Activated naive CD4-positive, alpha-beta T cell treated with anti-CD3 and anti-CD28 coated beads, Interleukin-2, amount 10 ng/mL, durations not matched to agents 7 days and 5 days (primary cell): ENCODE results near the gene MASP1.
"Not testable (repeated sequence)": the region's sequence is repeated elsewhere in the genome, so short reads cannot be mapped to it uniquely, and the experiment has no call there.

Experiments used
- CTCF ChIA-PET: fragments of 350-600 bp; sonication (Branson Sonifier 250); formaldehyde crosslinking; loops from one replicate; lab custom pipeline; 2021; ENCODE audit warnings: antibody characterized with exemption; lab: Charles Lee
- DNase-seq: peaks from one replicate; pipeline ENCODE4 v3.0.0-alpha.2; 2020
- H3K27ac Mint-ChIP-seq: one replicate; pipeline ENCODE4 v1.8.0; 2021; ENCODE audit warnings: mild to moderate bottlenecking, moderate library complexity, mixed read lengths
- H3K27me3 Mint-ChIP-seq: one replicate; pipeline ENCODE4 v1.8.0; 2021; ENCODE audit warnings: mild to moderate bottlenecking, mixed read lengths
- H3K36me3 Mint-ChIP-seq: one replicate; pipeline ENCODE4 v1.8.0; 2021; ENCODE audit warnings: mixed read lengths
- H3K4me1 Mint-ChIP-seq: one replicate; pipeline ENCODE4 v1.8.0; 2021; ENCODE audit warnings: mixed read lengths
- H3K4me3 Mint-ChIP-seq: one replicate; pipeline ENCODE4 v1.8.0; 2021; ENCODE audit warnings: mild to moderate bottlenecking, moderate library complexity, mixed read lengths
- H3K9me3 Mint-ChIP-seq: one replicate; pipeline ENCODE4 v1.8.0; 2021; ENCODE audit warnings: mixed read lengths

Gene MASP1

DNA sequence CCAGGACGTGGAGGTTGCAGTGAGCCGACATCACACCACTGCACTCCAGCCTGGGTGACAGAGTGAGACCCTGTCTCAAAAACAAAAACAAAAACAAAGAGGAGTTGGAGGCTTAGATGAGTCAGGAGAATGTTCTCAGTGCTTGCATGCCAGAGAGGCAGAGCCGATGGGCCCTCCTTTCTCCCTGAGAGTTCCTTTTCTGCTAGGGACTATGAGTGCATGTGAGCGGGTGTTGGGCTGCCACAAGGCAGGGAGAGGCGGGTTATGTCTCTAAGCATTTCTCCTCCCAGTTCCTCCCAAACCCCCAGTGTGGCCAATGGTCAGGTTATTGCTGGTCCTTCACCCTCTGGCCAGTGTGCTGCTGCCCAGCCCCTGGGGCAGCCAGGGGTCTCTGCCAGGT, 49.1 kb downstream of the MASP1 start:
- CTCF ChIA-PET, result no interaction called here
- Mint-ChIP-seq H3K27me3 (peaks cover 28% of the 10 kb centered on the region), H3K9me3 (peaks cover 3% of the 10 kb centered on the region), H3K4me1 (peaks cover 10% of the 10 kb centered on the region), H3K27ac (no peak overlapping the region), H3K4me3 (no peak overlapping the region), H3K36me3 (no peaks in the 10 kb centered on the region)
- no peak for DNase-seq

GRCh38 chr3:187238835-187239234, 52.7 kb downstream of the MASP1 start:
- CTCF ChIA-PET, result interaction anchor here (0.6 kb wide), 1 partner anchor 487 kb away, joined by 3 read pairs; no protein-coding TSS in a partner anchor
- H3K4me3 Mint-ChIP-seq, H3K9me3 Mint-ChIP-seq, H3K27ac Mint-ChIP-seq, DNase-seq, H3K36me3 Mint-ChIP-seq, H3K4me1 Mint-ChIP-seq: not testable (repeated sequence)
- peaks cover 19% of the 10 kb centered on the region for H3K27me3 Mint-ChIP-seq

GRCh38 chr3:187238239-187238638, 53.3 kb downstream of the MASP1 start:
- H3K27ac Mint-ChIP-seq, result no peak overlapping the region
- H3K36me3 Mint-ChIP-seq, result no peaks in the 10 kb centered on the region
- H3K4me1 Mint-ChIP-seq, result no peaks in the 10 kb centered on the region
- CTCF ChIA-PET, result no interaction called here
- no peak overlapping the region for H3K4me3 Mint-ChIP-seq
- no peak for DNase-seq
- peaks cover 14% of the 10 kb centered on the region for H3K27me3 Mint-ChIP-seq
- peaks cover 3% of the 10 kb centered on the region for H3K9me3 Mint-ChIP-seq

- Mint-ChIP-seq H3K4me3 (no peak overlapping the region), H3K36me3 (no peaks in the 10 kb centered on the region), H3K4me1 (no peaks in the 10 kb centered on the region), H3K27ac (no peak overlapping the region), H3K27me3 (peaks cover 10% of the 10 kb centered on the region), H3K9me3 (peaks cover 3% of the 10 kb centered on the region)
- CTCF ChIA-PET, result no interaction called here
- no peak for DNase-seq
Observed at GRCh38 chr3:187237741-187238140, 53.8 kb downstream of the MASP1 start.

- Mint-ChIP-seq H3K27ac (no peak overlapping the region), H3K9me3 (peaks cover 3% of the 10 kb centered on the region), H3K4me1 (no peaks in the 10 kb centered on the region), H3K36me3 (no peaks in the 10 kb centered on the region), H3K4me3 (no peak overlapping the region), H3K27me3 (peaks cover 3% of the 10 kb centered on the region)
- DNase-seq, result no peak
- CTCF ChIA-PET, result interaction anchor here (0.6 kb wide), 1 partner anchor 443 kb away, joined by 3 read pairs; no protein-coding TSS in a partner anchor
Observed at GRCh38 chr3:187236962-187237361, 54.6 kb downstream of the MASP1 start.

DNA sequence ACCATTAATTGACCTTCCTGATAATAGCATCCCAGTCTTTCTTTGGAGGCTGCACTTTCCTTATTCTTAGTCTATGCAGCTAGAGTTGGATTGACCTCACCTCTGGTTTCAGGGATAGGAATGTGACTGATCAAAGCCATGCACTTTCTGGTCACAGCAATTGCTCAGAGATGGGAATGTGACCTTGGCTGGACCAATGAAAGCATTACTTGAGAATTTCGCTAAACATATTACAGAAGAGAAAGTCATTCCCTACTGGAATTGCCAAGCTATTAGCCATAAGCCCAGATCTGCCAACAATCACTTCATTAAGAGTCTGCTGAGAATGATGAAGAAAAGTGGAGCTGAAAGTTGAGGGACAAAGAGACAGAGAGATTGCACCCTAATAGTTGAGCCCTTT, 61.5 kb downstream of the MASP1 start:
- CTCF ChIA-PET, result interaction anchor here (1.2 kb wide), 1 partner anchor 10 kb away, joined by 4 read pairs; no protein-coding TSS in a partner anchor
- Mint-ChIP-seq H3K4me3 (no peak overlapping the region), H3K4me1 (no peaks in the 10 kb centered on the region), H3K27ac (no peak overlapping the region), H3K36me3 (no peaks in the 10 kb centered on the region), H3K9me3 (no peaks in the 10 kb centered on the region), H3K27me3 (peaks cover 26% of the 10 kb centered on the region)
- DNase-seq, result no peak

GRCh38 chr3:187228740-187229139, 62.8 kb downstream of the MASP1 start:
- no peaks in the 10 kb centered on the region for H3K9me3 Mint-ChIP-seq
- peaks cover 26% of the 10 kb centered on the region for H3K27me3 Mint-ChIP-seq
- H3K27ac Mint-ChIP-seq, result no peak overlapping the region
- CTCF ChIA-PET, result interaction anchor here (0.6 kb wide), 1 partner anchor 1443 kb away, joined by 4 read pairs; no protein-coding TSS in a partner anchor
- no peak for DNase-seq
- no peaks in the 10 kb centered on the region for H3K36me3 Mint-ChIP-seq
- no peak overlapping the region for H3K4me3 Mint-ChIP-seq
- no peaks in the 10 kb centered on the region for H3K4me1 Mint-ChIP-seq

- no peaks in the 10 kb centered on the region for H3K4me1 Mint-ChIP-seq
- no peaks in the 10 kb centered on the region for H3K9me3 Mint-ChIP-seq
- CTCF ChIA-PET, result interaction anchor here (0.6 kb wide), 1 partner anchor 1444 kb away, joined by 4 read pairs; no protein-coding TSS in a partner anchor
- no peak overlapping the region for H3K27ac Mint-ChIP-seq
- no peak overlapping the region for H3K4me3 Mint-ChIP-seq
- H3K36me3 Mint-ChIP-seq, result no peaks in the 10 kb centered on the region
- peaks cover 31% of the 10 kb centered on the region for H3K27me3 Mint-ChIP-seq
- no peak for DNase-seq
Observed at GRCh38 chr3:187227658-187228258, 63.8 kb downstream of the MASP1 start.

DNA sequence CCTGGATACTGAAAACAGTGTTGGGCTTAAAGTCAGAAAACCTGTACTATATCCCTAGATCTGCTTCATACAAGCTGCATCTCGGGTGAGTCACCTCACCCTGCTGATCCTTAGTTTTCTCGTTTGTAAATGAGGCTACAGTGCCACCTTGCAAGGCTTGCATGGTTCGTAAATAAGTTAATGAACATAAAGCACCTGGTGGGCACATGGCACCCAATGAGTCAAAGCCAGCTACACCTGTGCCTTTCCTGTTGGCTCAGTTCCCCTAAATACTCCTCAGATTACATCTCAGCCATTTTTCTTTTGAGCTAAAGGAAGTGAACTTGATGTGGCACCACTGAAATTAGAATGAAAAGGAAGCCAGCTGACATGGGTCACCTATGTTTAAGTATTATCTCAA, 67.7 kb downstream of the MASP1 start:
- Mint-ChIP-seq H3K4me1 (no peaks in the 10 kb centered on the region), H3K9me3 (no peaks in the 10 kb centered on the region), H3K27ac (no peak overlapping the region), H3K27me3 (peaks cover 31% of the 10 kb centered on the region), H3K4me3 (no peak overlapping the region), H3K36me3 (no peaks in the 10 kb centered on the region)
- CTCF ChIA-PET, result interaction anchor here (0.7 to 6.6 kb wide), 5 partner anchors 20 to 456 kb away, joined by 3 to 34 read pairs (median 3); partner anchors contain the start of gene RPL39L
- no peak for DNase-seq

DNA sequence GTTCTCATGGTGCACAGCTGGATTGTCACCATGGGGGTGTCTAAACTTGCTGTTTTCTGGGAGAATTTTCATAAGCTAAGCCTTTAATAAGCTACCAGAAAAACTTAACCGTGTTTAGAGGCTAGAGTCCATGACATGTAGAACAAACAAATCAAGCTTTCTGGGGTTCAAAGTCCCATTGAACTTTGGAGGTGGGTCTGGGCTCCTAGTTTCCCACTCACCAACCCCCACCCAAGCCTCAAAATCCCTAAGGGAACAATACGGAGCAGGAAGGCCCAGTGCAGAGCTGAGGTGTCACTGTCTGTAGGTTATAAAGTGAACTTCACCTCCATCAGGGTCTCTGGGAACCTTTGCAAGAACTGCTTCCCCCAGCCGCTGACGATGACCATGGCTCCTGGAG, 68.7 kb downstream of the MASP1 start:
- DNase-seq, result no peak
- CTCF ChIA-PET, result interaction anchor here (0.7 to 6.6 kb wide), 8 partner anchors 11 to 492 kb away, joined by 3 to 34 read pairs (median 3); no protein-coding TSS in a partner anchor
- H3K36me3 Mint-ChIP-seq, result no peaks in the 10 kb centered on the region
- no peak overlapping the region for H3K4me3 Mint-ChIP-seq
- no peaks in the 10 kb centered on the region for H3K4me1 Mint-ChIP-seq
- no peaks in the 10 kb centered on the region for H3K9me3 Mint-ChIP-seq
- no peak overlapping the region for H3K27ac Mint-ChIP-seq
- H3K27me3 Mint-ChIP-seq, result peaks cover 30% of the 10 kb centered on the region

DNA sequence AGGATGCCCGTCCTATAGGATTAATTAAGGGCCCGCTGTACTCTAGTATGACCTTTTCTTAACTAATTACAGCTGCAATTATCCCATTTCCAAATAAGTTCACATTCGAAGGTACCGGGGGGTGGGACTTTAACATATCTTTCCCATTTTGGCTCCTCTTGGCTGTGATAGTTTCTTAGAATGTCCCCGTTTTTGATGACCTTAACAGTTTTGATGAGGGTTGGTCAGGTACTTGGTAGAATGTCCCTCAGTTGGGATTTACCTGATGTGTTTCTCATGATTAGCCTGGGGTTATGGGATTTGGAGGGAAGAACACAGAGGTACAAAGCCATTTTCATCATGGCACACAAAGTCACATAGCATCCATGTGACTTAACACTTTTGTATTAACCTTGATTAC, 76.1 kb downstream of the MASP1 start:
- no peak for DNase-seq
- H3K27ac Mint-ChIP-seq, result no peak overlapping the region
- H3K9me3 Mint-ChIP-seq, result no peaks in the 10 kb centered on the region
- H3K36me3 Mint-ChIP-seq, result no peaks in the 10 kb centered on the region
- peaks cover 22% of the 10 kb centered on the region for H3K27me3 Mint-ChIP-seq
- H3K4me3 Mint-ChIP-seq, result no peak overlapping the region
- CTCF ChIA-PET, result no interaction called here
- no peaks in the 10 kb centered on the region for H3K4me1 Mint-ChIP-seq

- H3K36me3 Mint-ChIP-seq, result no peaks in the 10 kb centered on the region
- H3K9me3 Mint-ChIP-seq, result no peaks in the 10 kb centered on the region
- H3K4me1 Mint-ChIP-seq, result no peaks in the 10 kb centered on the region
- DNase-seq, result no peak
- CTCF ChIA-PET, result interaction anchor here (0.6 kb wide), 1 partner anchor 362 kb away, joined by 3 read pairs; no protein-coding TSS in a partner anchor
- peaks cover 22% of the 10 kb centered on the region for H3K27me3 Mint-ChIP-seq
- H3K27ac Mint-ChIP-seq, result no peak overlapping the region
- H3K4me3 Mint-ChIP-seq, result no peak overlapping the region
Observed at GRCh38 chr3:187213616-187214015, 77.9 kb downstream of the MASP1 start.

DNA sequence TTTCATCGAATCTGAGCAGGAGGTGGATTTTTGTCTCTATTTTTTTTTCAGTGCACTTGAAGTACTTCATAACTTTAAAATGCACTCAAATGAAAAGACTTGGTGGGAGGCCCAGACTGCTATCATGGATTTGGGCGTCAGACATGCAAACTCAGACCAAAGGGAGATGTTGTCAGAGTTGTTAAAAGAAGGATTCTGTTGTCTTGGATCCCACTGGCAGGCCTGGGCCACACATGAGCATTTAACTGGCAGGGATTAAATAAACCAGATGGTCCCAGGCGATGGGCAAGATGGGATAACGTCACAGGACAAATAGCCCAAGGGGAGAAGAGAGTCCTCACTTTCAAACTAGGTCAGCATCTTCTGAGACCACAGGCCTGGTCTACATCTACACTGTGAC, 78.8 kb downstream of the MASP1 start:
- no peak overlapping the region for H3K4me3 Mint-ChIP-seq
- H3K4me1 Mint-ChIP-seq, result no peaks in the 10 kb centered on the region
- H3K9me3 Mint-ChIP-seq, result no peaks in the 10 kb centered on the region
- peaks cover 1% of the 10 kb centered on the region for H3K36me3 Mint-ChIP-seq
- H3K27me3 Mint-ChIP-seq, result peaks cover 15% of the 10 kb centered on the region
- DNase-seq, result no peak
- CTCF ChIA-PET, result interaction anchor here (0.9 kb wide), 1 partner anchor 8 kb away, joined by 3 read pairs; no protein-coding TSS in a partner anchor
- no peak overlapping the region for H3K27ac Mint-ChIP-seq

- Mint-ChIP-seq H3K36me3 (peaks cover 1% of the 10 kb centered on the region), H3K9me3 (no peaks in the 10 kb centered on the region), H3K4me1 (no peaks in the 10 kb centered on the region), H3K27me3 (peaks cover 17% of the 10 kb centered on the region), H3K4me3 (no peak overlapping the region), H3K27ac (no peak overlapping the region)
- CTCF ChIA-PET, result interaction anchor here (0.9 kb wide), 1 partner anchor 8 kb away, joined by 3 read pairs; no protein-coding TSS in a partner anchor
- no peak for DNase-seq
Observed at GRCh38 chr3:187212196-187212545, 79.4 kb downstream of the MASP1 start.
